ENCODE results near the gene ANKRD27. TPM values are rescaled to one million over a fixed set of nuclear protein-coding genes. Genes with fewer than 3 reads are reported as not detected.

ANKRD27 gene
- total and polyA plus RNA-seq, 8 donors = 19.7 to 35.7 (median 22.1) TPM

- Histone ChIP-seq H3K36me3 (no peaks in the 10 kb centered on the region), H3K27me3 (peaks cover 19 to 41% of the 10 kb centered on the region in 2 donors), H3K27ac (no peak overlapping the region), H3K9me3 (no peaks in the 10 kb centered on the region), H3K4me3 (peak overlapping the region; percentile 94 to 95), H3K4me1 (peaks cover 12 to 49% of the 10 kb centered on the region in 2 donors)
- TF ChIP-seq CTCF (IDR thresholded peaks at IDR 0.05) = no peak
- DNase-seq = peak in 1 of 4 donors; percentile 84
- peak; percentile 6 for ATAC-seq
- intact Hi-C loops (cut with DNase I) = no loop called here
These were observed 1.4 kb upstream of the ANKRD27 start for GRCh38 chr19:32676186-32676894.

- peak in 3 of 4 donors; percentile 57 to 95 (median 87) for DNase-seq
- H3K9me3 ChIP-seq = no peaks in the 10 kb centered on the region
- H3K36me3 ChIP-seq = no peaks in the 10 kb centered on the region
- ATAC-seq = peak; percentile 82
- peaks cover 19 to 41% of the 10 kb centered on the region in 2 donors for H3K27me3 ChIP-seq
- peak within 1 kb of the TSS; percentile 94 to 95 for H3K4me3 ChIP-seq
- peak within 1 kb of the TSS; percentile 75 to 76 for H3K27ac ChIP-seq
- TF ChIP-seq CTCF (IDR thresholded peaks at IDR 0.05) = no peak
- peaks cover 12 to 49% of the 10 kb centered on the region in 2 donors for H3K4me1 ChIP-seq
- intact Hi-C loops (cut with DNase I) = no loop called here
These were observed 773 bp upstream of the ANKRD27 start, which contains the start of gene RGS9BP for GRCh38 chr19:32675720-32676185. Gene RGS9BP (plus strand): TSS chr19:32675848. CDS start chr19:32676264, 416 bp downstream.

- peaks cover 19 to 39% of the 10 kb centered on the region in 2 donors for H3K27me3 ChIP-seq
- intact Hi-C loops (cut with DNase I) = no loop called here
- H3K36me3 ChIP-seq = no peaks in the 10 kb centered on the region
- ATAC-seq (no peak), DNase-seq (peak in 1 of 4 donors; percentile 88)
- H3K27ac ChIP-seq = peak overlapping the region; percentile 75 to 76
- peak overlapping the region; percentile 94 to 95 for H3K4me3 ChIP-seq
- TF ChIP-seq CTCF (IDR thresholded peaks at IDR 0.05) = no peak
- H3K4me1 ChIP-seq = peaks cover 17 to 59% of the 10 kb centered on the region in 2 donors
- H3K9me3 ChIP-seq = no peaks in the 10 kb centered on the region
These were observed 638 bp downstream of the ANKRD27 start for GRCh38 chr19:32674153-32674930.

GRCh38 chr19:32673573-32673972 lies 1.4 kb downstream of the ANKRD27 start:
- Histone ChIP-seq H3K36me3 (no peaks in the 10 kb centered on the region), H3K9me3 (no peaks in the 10 kb centered on the region), H3K27ac (no peak overlapping the region), H3K4me1 (peaks cover 17 to 63% of the 10 kb centered on the region in 2 donors), H3K4me3 (peak overlapping the region in 1 of 2 donors; percentile 94), H3K27me3 (peaks cover 19 to 31% of the 10 kb centered on the region in 2 donors)
- DNase-seq = no peak
- no peak for ATAC-seq
- intact Hi-C loops (cut with DNase I) = no loop called here
- TF ChIP-seq CTCF (IDR thresholded peaks at IDR 0.05) = no peak

- TF ChIP-seq CTCF (IDR thresholded peaks at IDR 0.05) = no peak
- no peaks in the 10 kb centered on the region for H3K9me3 ChIP-seq
- intact Hi-C loops (cut with DNase I) = no loop called here
- no peak for ATAC-seq
- no peak overlapping the region for H3K4me3 ChIP-seq
- peaks cover 19 to 24% of the 10 kb centered on the region in 2 donors for H3K27me3 ChIP-seq
- H3K27ac ChIP-seq = no peak overlapping the region
- no peak for DNase-seq
- no peaks in the 10 kb centered on the region for H3K36me3 ChIP-seq
- peaks cover 17 to 63% of the 10 kb centered on the region in 2 donors for H3K4me1 ChIP-seq
These were observed 2.1 kb downstream of the ANKRD27 start for GRCh38 chr19:32672841-32673240.

All from left lung (tissue), 10 donors.